Measurements from ENCODE around the gene FGFR1OP2. TPM values are rescaled to one million over a fixed set of nuclear protein-coding genes. Genes with fewer than 3 reads are reported as not detected.

FGFR1OP2 gene
- total RNA-seq, 1 donor from 2014 or later = 103 TPM

DNA sequence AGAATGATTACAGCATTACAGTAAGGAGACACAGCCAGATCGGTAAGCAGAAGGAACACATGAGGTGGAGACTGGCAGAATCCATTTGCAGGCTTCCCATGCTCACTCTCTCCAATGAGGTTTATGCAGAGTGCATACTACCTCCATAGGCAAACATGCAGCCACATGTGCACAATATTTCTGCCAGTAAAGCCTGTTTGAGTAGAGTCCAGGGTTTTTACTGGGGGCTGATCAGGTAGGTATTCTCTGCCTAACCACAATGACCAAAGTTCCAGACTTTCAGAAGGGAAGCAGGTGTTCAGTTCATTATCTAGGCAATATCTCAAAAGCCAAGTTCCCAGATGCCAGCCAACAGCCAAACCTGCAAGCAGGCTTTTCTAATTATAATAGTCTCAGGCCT lies 31.6 kb upstream of the FGFR1OP2 start:
- Histone ChIP-seq H3K79me2 (ENCODE audit: low read depth) (no peaks in the 10 kb centered on the region), H2AFZ (replicated peaks) (no peak overlapping the region)
- TF ChIP-seq EZH2 (IDR thresholded peaks at IDR 0.05) (no peak), EZH2phosphoT487 (IDR thresholded peaks at IDR 0.05) (no peak)
- TF ChIP-seq, protein P1, sequence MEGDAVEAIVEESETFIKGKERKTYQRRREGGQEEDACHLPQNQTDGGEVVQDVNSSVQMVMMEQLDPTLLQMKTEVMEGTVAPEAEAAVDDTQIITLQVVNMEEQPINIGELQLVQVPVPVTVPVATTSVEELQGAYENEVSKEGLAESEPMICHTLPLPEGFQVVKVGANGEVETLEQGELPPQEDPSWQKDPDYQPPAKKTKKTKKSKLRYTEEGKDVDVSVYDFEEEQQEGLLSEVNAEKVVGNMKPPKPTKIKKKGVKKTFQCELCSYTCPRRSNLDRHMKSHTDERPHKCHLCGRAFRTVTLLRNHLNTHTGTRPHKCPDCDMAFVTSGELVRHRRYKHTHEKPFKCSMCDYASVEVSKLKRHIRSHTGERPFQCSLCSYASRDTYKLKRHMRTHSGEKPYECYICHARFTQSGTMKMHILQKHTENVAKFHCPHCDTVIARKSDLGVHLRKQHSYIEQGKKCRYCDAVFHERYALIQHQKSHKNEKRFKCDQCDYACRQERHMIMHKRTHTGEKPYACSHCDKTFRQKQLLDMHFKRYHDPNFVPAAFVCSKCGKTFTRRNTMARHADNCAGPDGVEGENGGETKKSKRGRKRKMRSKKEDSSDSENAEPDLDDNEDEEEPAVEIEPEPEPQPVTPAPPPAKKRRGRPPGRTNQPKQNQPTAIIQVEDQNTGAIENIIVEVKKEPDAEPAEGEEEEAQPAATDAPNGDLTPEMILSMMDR (IDR thresholded peaks at IDR 0.05) = no peak

DNA sequence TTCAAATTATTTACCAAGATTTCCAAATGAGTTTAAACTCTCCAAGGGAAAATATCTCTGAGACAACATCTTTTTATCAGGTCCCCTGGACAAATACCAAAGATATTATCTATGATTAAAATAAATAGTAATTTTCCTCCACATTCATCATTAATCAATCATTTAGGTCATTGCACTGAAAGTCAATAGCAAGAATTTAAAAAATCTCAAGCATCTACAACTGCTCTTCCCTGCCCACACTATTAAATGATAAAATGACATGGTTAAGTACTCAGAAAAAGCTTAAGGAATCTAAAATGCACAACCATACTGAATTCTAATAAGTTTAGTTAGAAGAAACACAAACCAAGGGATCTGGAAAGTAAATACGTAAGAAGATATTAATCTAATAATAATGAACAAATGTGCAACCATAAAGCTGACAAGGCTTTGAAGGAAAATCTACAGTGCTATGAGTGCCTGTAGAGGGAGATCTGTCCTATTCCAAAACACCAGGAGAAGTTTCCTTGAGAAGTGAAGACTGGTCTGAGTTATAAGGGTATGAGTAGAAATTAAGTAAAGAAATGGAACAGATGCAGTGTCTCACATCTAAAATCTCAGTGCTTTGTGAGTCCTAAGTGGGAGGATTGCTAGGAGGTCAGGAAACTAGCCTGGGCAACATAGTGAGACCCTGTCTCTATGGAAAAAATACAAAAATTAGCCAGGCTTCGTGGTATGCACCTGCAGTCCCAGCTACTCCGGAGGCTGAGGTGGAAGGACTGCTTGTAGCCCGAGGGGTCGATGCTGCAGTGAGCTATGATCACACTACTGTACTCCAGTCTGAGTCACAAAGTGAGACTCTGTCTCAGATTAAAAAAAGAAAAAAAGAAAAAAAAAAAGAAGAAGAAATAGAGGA lies 19.7 kb upstream of the FGFR1OP2 start:
- H4K20me1 ChIP-seq (ENCODE audit: low read depth) = no peaks in the 10 kb centered on the region
- no peak overlapping the region for H3K9ac ChIP-seq
- peak overlapping the region; percentile 68 for H3K27ac Mint-ChIP-seq
- H3K4me2 ChIP-seq = no peak overlapping the region
- H3K4me1 Mint-ChIP-seq = peaks cover 6% of the 10 kb centered on the region
- H3K27ac ChIP-seq = no peak overlapping the region
- H2AFZ ChIP-seq (replicated peaks) = no peak overlapping the region
- H3K4me1 ChIP-seq = no peaks in the 10 kb centered on the region
- no peaks in the 10 kb centered on the region for H3K9me3 Mint-ChIP-seq
- no peaks in the 10 kb centered on the region for H3K27me3 Mint-ChIP-seq (ENCODE audit: insufficient read depth, low read depth)
- H3K36me3 Mint-ChIP-seq = peaks cover 13% of the 10 kb centered on the region
- H3K79me2 ChIP-seq (ENCODE audit: low read depth) = no peaks in the 10 kb centered on the region
- H3K4me3 ChIP-seq = no peak overlapping the region
- peaks cover 4% of the 10 kb centered on the region for H3F3A ChIP-seq (ENCODE audit: low read depth)
- no peak overlapping the region for H3K4me3 Mint-ChIP-seq
- no peaks in the 10 kb centered on the region for H3K27me3 ChIP-seq
- H3K36me3 ChIP-seq = peaks cover 12% of the 10 kb centered on the region
- no peaks in the 10 kb centered on the region for H3K9me3 ChIP-seq (ENCODE audit: low read depth)
- DNase-seq (ENCODE audit: low spot score) = no peak
- TF ChIP-seq EZH2 (IDR thresholded peaks at IDR 0.05) (no peak), EZH2phosphoT487 (IDR thresholded peaks at IDR 0.05) (no peak)
- TF ChIP-seq, protein P1 (IDR thresholded peaks at IDR 0.05) = no peak

More for the DNA sequence above, 31.6 kb upstream of the FGFR1OP2 start:
- H3K9ac ChIP-seq = no peak overlapping the region
- peaks cover 32% of the 10 kb centered on the region for H3K36me3 ChIP-seq
- H3K4me3 ChIP-seq = no peak overlapping the region
- no peak overlapping the region for H3K4me2 ChIP-seq
- Mint-ChIP-seq H3K4me1 (no peaks in the 10 kb centered on the region), H3K4me3 (no peak overlapping the region), H3K9me3 (peaks cover 17% of the 10 kb centered on the region), H3K27ac (no peak overlapping the region), H3K27me3 (ENCODE audit: insufficient read depth, low read depth) (no peaks in the 10 kb centered on the region), H3K36me3 (peaks cover 29% of the 10 kb centered on the region)
- no peaks in the 10 kb centered on the region for H3K27me3 ChIP-seq
- H3F3A ChIP-seq (ENCODE audit: low read depth) = no peaks in the 10 kb centered on the region
- H3K9me3 ChIP-seq (ENCODE audit: low read depth) = no peaks in the 10 kb centered on the region
- H4K20me1 ChIP-seq (ENCODE audit: low read depth) = no peaks in the 10 kb centered on the region
- H3K27ac ChIP-seq = no peak overlapping the region
- no peaks in the 10 kb centered on the region for H3K4me1 ChIP-seq
- no peak for DNase-seq (ENCODE audit: low spot score)

DNA sequence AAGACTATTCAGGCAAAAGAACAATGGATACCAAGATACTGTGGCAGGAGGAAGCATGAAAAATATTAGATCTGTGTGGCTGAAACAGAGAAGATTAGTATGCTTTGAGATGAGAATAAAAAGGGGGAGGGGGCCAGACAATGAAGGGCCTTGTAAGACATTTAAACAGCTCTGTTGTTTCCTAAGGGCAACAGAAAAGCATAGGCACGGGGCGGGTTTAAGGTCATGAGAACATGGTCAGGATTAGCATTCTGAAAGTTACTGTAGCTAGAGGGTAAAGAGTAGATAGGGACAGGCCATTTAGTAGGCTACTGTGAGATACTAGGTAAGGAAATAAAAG lies 19.1 kb upstream of the FGFR1OP2 start:
- H3K9me3 Mint-ChIP-seq = no peaks in the 10 kb centered on the region
- peaks cover 6% of the 10 kb centered on the region for H3K4me1 Mint-ChIP-seq
- no peak overlapping the region for H3K9ac ChIP-seq
- H3K27ac Mint-ChIP-seq = peak overlapping the region; percentile 68
- H2AFZ ChIP-seq (replicated peaks) = no peak overlapping the region
- no peak overlapping the region for H3K27ac ChIP-seq
- H3K27me3 ChIP-seq = no peaks in the 10 kb centered on the region
- TF ChIP-seq EZH2 (IDR thresholded peaks at IDR 0.05) = no peak
- no peak for TF ChIP-seq EZH2phosphoT487 (IDR thresholded peaks at IDR 0.05)
- TF ChIP-seq, protein P1 (IDR thresholded peaks at IDR 0.05) = no peak
- H3K36me3 Mint-ChIP-seq = peaks cover 13% of the 10 kb centered on the region
- no peak overlapping the region for H3K4me2 ChIP-seq
- no peaks in the 10 kb centered on the region for H3K9me3 ChIP-seq (ENCODE audit: low read depth)
- peaks cover 4% of the 10 kb centered on the region for H3F3A ChIP-seq (ENCODE audit: low read depth)
- no peak for DNase-seq (ENCODE audit: low spot score)
- no peaks in the 10 kb centered on the region for H3K27me3 Mint-ChIP-seq (ENCODE audit: insufficient read depth, low read depth)
- H3K79me2 ChIP-seq (ENCODE audit: low read depth) = no peaks in the 10 kb centered on the region
- no peak overlapping the region for H3K4me3 ChIP-seq
- peaks cover 11% of the 10 kb centered on the region for H3K36me3 ChIP-seq
- H3K4me3 Mint-ChIP-seq = no peak overlapping the region
- no peaks in the 10 kb centered on the region for H4K20me1 ChIP-seq (ENCODE audit: low read depth)
- no peaks in the 10 kb centered on the region for H3K4me1 ChIP-seq
